ENCODE results near the gene ASS1.
"Not testable (repeated sequence)": the region's sequence is repeated elsewhere in the genome, so short reads cannot be mapped to it uniquely, and the experiment has no call there.

Gene ASS1

GRCh38 chr9:130429831-130430230 is 14.9 kb upstream of the ASS1 start:
- H3K27ac ChIP-seq: no peak overlapping the region
- DNase-seq (ENCODE audit: low read depth, low spot score): no peak
- no peaks in the 10 kb centered on the region for H3K36me3 ChIP-seq (ENCODE audit: insufficient read depth, low read length)
- no peaks in the 10 kb centered on the region for H3K9me3 ChIP-seq (ENCODE audit: low read depth, low read length)
- TF ChIP-seq FOXP2 (optimal IDR thresholded peaks at IDR 0.05; ENCODE audit: control extremely low read depth, extremely low read length, insufficient read depth): no peak
- TF ChIP-seq EZH2 (IDR thresholded peaks at IDR 0.05): no peak
- no peak for TF ChIP-seq POLR2AphosphoS5 (IDR thresholded peaks at IDR 0.05; ENCODE audit: borderline replicate concordance, low read depth, low read length)
- H3K4me3 ChIP-seq: no peak overlapping the region
- H3K9ac ChIP-seq (ENCODE audit: insufficient read length): no peak overlapping the region

DNA sequence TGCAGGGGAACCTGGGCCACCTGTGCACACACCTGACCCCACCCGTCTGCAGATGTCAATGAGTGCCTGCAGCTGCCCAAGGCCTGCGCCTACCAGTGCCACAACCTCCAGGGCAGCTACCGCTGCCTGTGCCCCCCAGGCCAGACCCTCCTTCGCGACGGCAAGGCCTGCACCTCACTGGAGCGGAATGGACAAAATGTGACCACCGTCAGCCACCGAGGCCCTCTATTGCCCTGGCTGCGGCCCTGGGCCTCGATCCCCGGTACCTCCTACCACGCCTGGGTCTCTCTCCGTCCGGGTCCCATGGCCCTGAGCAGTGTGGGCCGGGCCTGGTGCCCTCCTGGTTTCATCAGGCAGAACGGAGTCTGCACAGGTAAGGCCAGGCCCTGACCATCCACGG is 14.5 kb upstream of the ASS1 start:
- TF ChIP-seq POLR2AphosphoS5 (IDR thresholded peaks at IDR 0.05; ENCODE audit: borderline replicate concordance, low read depth, low read length) (no peak), EZH2 (IDR thresholded peaks at IDR 0.05) (no peak), FOXP2 (optimal IDR thresholded peaks at IDR 0.05; ENCODE audit: control extremely low read depth, extremely low read length, insufficient read depth) (no peak)
- H3K36me3 ChIP-seq (ENCODE audit: insufficient read depth, low read length): no peaks in the 10 kb centered on the region
- no peak for DNase-seq (ENCODE audit: low read depth, low spot score)
- H3K27ac ChIP-seq: no peak overlapping the region
- H3K4me3 ChIP-seq: no peak overlapping the region
- no peak overlapping the region for H3K9ac ChIP-seq (ENCODE audit: insufficient read length)
- H3K9me3 ChIP-seq (ENCODE audit: low read depth, low read length): no peaks in the 10 kb centered on the region

DNA sequence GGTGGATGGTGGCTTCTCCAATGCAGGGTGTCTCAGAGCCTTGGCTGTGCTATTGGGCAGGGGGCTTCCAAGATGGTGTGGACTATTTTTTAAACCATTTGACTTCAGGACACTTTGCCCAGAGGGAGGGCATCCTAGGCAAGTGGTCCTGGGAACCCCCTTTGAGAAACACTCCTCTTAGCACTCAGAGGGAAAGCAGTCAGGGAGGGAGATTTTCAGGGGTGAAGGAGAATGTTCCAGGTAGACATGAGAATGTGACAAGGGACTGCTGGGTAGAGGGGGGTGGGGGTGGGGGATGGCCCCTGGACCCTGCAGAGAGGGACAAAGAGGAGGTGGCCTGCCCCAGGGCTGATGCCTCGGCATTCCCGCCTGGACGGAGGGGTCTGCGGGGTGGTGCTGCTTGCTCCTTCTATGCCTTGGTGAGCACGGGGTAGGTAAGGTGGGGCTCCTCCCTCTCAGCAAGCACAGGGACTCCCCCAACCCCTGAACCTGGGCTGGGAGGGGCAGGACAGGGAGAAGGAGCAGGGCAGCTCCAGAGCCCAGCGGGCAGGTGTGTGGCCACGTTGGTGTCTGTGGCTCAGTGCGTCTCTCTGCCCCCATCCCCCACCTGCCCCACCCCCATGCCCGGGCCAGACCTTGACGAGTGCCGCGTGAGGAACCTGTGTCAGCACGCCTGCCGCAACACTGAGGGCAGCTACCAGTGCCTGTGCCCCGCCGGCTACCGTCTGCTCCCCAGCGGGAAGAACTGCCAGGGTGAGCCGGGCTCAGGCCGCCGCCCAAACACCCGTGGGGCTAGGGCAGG is 13.8 kb upstream of the ASS1 start:
- Histone ChIP-seq H3K36me3 (ENCODE audit: insufficient read depth, low read length) (no peaks in the 10 kb centered on the region), H3K9me3 (ENCODE audit: low read depth, low read length) (no peaks in the 10 kb centered on the region), H3K4me3 (no peak overlapping the region), H3K27ac (no peak overlapping the region), H3K9ac (ENCODE audit: insufficient read length) (no peak overlapping the region)
- no peak for DNase-seq (ENCODE audit: low read depth, low spot score)
- TF ChIP-seq FOXP2 (optimal IDR thresholded peaks at IDR 0.05; ENCODE audit: control extremely low read depth, extremely low read length, insufficient read depth) (no peak), POLR2AphosphoS5 (IDR thresholded peaks at IDR 0.05; ENCODE audit: borderline replicate concordance, low read depth, low read length) (no peak), EZH2 (IDR thresholded peaks at IDR 0.05) (no peak)

DNA sequence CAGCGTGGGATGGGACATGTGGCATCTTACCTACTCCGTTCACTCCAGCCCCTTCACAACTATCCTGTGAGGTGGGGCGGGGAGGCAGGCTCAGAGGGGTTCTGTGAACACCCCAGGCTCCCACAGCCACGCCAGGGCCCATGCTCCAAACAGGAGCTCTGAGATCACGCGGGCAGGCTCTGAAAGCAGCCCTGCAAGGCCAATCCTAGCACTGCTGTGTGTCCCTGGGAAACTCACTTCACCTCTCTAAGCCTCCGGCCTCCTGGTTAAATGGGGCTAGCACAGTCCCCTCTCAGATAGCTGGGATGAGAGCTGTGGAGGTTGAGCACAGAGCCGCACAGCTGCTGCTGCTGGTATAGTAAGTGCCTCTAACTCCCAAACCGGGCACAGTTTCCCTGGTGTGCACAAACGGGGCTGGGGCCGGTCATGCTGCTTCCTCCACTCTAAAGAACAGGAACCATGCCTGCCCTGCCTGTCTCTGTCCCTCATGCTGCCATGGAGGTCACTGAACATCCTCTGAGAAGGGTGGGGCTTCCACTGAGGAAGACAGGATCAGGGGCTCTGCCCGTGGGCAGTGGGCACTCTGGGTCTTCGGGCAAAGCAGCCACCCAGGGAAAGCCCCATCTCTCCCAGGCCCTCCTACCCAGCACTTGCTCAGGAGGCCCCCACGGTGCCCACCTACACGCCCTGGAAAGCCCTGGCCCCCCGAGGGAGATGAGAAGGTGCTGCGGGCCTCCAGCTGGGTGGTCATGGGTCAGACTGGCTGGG is 13.0 kb upstream of the ASS1 start:
- H3K4me3 ChIP-seq: no peak overlapping the region
- no peaks in the 10 kb centered on the region for H3K36me3 ChIP-seq (ENCODE audit: insufficient read depth, low read length)
- no peak overlapping the region for H3K27ac ChIP-seq
- TF ChIP-seq FOXP2 (optimal IDR thresholded peaks at IDR 0.05; ENCODE audit: control extremely low read depth, extremely low read length, insufficient read depth) (no peak), POLR2AphosphoS5 (IDR thresholded peaks at IDR 0.05; ENCODE audit: borderline replicate concordance, low read depth, low read length) (no peak)
- DNase-seq (ENCODE audit: low read depth, low spot score): no peak
- H3K9ac ChIP-seq (ENCODE audit: insufficient read length): no peak overlapping the region
- H3K9me3 ChIP-seq (ENCODE audit: low read depth, low read length): no peaks in the 10 kb centered on the region

DNA sequence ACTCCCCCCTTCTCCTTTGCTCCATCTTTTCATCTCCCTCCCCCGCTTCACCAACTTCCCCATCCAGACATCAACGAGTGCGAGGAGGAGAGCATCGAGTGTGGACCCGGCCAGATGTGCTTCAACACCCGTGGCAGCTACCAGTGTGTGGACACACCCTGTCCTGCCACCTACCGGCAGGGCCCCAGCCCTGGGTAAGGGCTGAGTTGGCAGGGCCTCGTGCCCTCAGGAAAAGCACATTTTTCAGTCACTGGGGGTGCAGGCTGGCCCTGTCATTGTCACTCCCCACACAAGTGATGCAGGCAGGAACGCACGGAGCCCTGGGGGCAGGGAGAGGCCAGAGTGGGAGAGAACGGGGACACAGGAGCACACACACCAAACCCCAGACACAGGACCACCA is 12.4 kb upstream of the ASS1 start:
- DNase-seq (ENCODE audit: low read depth, low spot score): no peak
- Histone ChIP-seq H3K27ac (no peak overlapping the region), H3K9ac (ENCODE audit: insufficient read length) (no peak overlapping the region), H3K9me3 (ENCODE audit: low read depth, low read length) (no peaks in the 10 kb centered on the region), H3K4me3 (no peak overlapping the region), H3K36me3 (ENCODE audit: insufficient read depth, low read length) (no peaks in the 10 kb centered on the region)
- TF ChIP-seq POLR2AphosphoS5 (IDR thresholded peaks at IDR 0.05; ENCODE audit: borderline replicate concordance, low read depth, low read length) (no peak), EZH2 (IDR thresholded peaks at IDR 0.05) (no peak), FOXP2 (optimal IDR thresholded peaks at IDR 0.05; ENCODE audit: control extremely low read depth, extremely low read length, insufficient read depth) (no peak)

- H3K9ac ChIP-seq (ENCODE audit: insufficient read length): no peak overlapping the region
- no peak for TF ChIP-seq FOXP2 (optimal IDR thresholded peaks at IDR 0.05; ENCODE audit: control extremely low read depth, extremely low read length, insufficient read depth)
- no peak for TF ChIP-seq EZH2 (IDR thresholded peaks at IDR 0.05)
- peak overlapping the region; percentile 76 for H3K4me3 ChIP-seq
Observed at GRCh38 chr9:130432796-130433167, 12.0 kb upstream of the ASS1 start.

GRCh38 chr9:130433168-130433946 is 11.4 kb upstream of the ASS1 start:
- Histone ChIP-seq H3K4me3 (peak overlapping the region; percentile 76), H3K9me3 (ENCODE audit: low read depth, low read length) (no peaks in the 10 kb centered on the region), H3K27ac (no peak overlapping the region), H3K9ac (ENCODE audit: insufficient read length) (no peak overlapping the region), H3K36me3 (ENCODE audit: insufficient read depth, low read length) (no peaks in the 10 kb centered on the region)
- TF ChIP-seq FOXP2 (optimal IDR thresholded peaks at IDR 0.05; ENCODE audit: control extremely low read depth, extremely low read length, insufficient read depth) (no peak), EZH2 (IDR thresholded peaks at IDR 0.05) (no peak), POLR2AphosphoS5 (IDR thresholded peaks at IDR 0.05; ENCODE audit: borderline replicate concordance, low read depth, low read length) (no peak)
- no peak for DNase-seq (ENCODE audit: low read depth, low spot score)

More at GRCh38 chr9:130432796-130433167, 12.0 kb upstream of the ASS1 start:
- no peak for DNase-seq (ENCODE audit: low read depth, low spot score)
- Histone ChIP-seq H3K36me3 (ENCODE audit: insufficient read depth, low read length) (no peaks in the 10 kb centered on the region), H3K9me3 (ENCODE audit: low read depth, low read length) (no peaks in the 10 kb centered on the region), H3K27ac (no peak overlapping the region)

- TF ChIP-seq FOXP2 (optimal IDR thresholded peaks at IDR 0.05; ENCODE audit: control extremely low read depth, extremely low read length, insufficient read depth) (no peak), POLR2AphosphoS5 (IDR thresholded peaks at IDR 0.05; ENCODE audit: borderline replicate concordance, low read depth, low read length) (no peak), EZH2 (IDR thresholded peaks at IDR 0.05) (no peak)
- Histone ChIP-seq H3K9ac (ENCODE audit: insufficient read length) (no peak overlapping the region), H3K4me3 (peak overlapping the region; percentile 76; the same call in 1 of the 2 replicates), H3K27ac (no peak overlapping the region), H3K36me3 (ENCODE audit: insufficient read depth, low read length) (no peaks in the 10 kb centered on the region), H3K9me3 (ENCODE audit: low read depth, low read length) (no peaks in the 10 kb centered on the region)
- DNase-seq (ENCODE audit: low read depth, low spot score): no peak
Observed at GRCh38 chr9:130433947-130434262, 10.9 kb upstream of the ASS1 start.

GRCh38 chr9:130434656-130435055 is 10.1 kb upstream of the ASS1 start:
- not testable (repeated sequence) for DNase-seq (ENCODE audit: low read depth, low spot score); H3K4me3 ChIP-seq; H3K36me3 ChIP-seq (ENCODE audit: insufficient read depth, low read length); H3K9me3 ChIP-seq (ENCODE audit: low read depth, low read length); H3K9ac ChIP-seq (ENCODE audit: insufficient read length); H3K27ac ChIP-seq
